Measurements from ENCODE around the gene RRP15.

The RRP15 gene

GRCh38 chr1:218344814-218345672 is 60.0 kb downstream of the RRP15 start, which contains the start of gene TGFB2:
Gene TGFB2 (plus strand): TSS chr1:218345336. CDS start chr1:218346702, 1,366 bp downstream.
- peak within 1 kb of the TSS; percentile 90 for H3K4me3 ChIP-seq (ENCODE audit: low read length)
- TF ChIP-seq CTCF (conservative IDR thresholded peaks at IDR 0.05; ENCODE audit: low read depth, low read length) = no peak
- DNase-seq (ENCODE audit: low read depth) = peak; percentile 80

- peak overlapping the region; percentile 90 for H3K4me3 ChIP-seq (ENCODE audit: low read length)
- no peak for DNase-seq (ENCODE audit: low read depth)
These were observed 60.7 kb downstream of the RRP15 start for GRCh38 chr1:218345673-218346390.

GRCh38 chr1:218346391-218347204 is 61.5 kb downstream of the RRP15 start:
- DNase-seq (ENCODE audit: low read depth) = no peak
- peak overlapping the region; percentile 90 for H3K4me3 ChIP-seq (ENCODE audit: low read length)
- TF ChIP-seq CTCF (conservative IDR thresholded peaks at IDR 0.05; ENCODE audit: low read depth, low read length) = peak; percentile 1

More at GRCh38 chr1:218345673-218346390, 60.7 kb downstream of the RRP15 start:
- TF ChIP-seq CTCF (conservative IDR thresholded peaks at IDR 0.05; ENCODE audit: low read depth, low read length) = no peak

GRCh38 chr1:218347336-218347722 is 62.2 kb downstream of the RRP15 start:
- DNase-seq (ENCODE audit: low read depth) = no peak
- H3K4me3 ChIP-seq (ENCODE audit: low read length) = peak overlapping the region; percentile 90
- no peak for TF ChIP-seq CTCF (conservative IDR thresholded peaks at IDR 0.05; ENCODE audit: low read depth, low read length)

GRCh38 chr1:218347723-218348627 is 62.9 kb downstream of the RRP15 start:
- DNase-seq (ENCODE audit: low read depth) = no peak
- no peak for TF ChIP-seq CTCF (conservative IDR thresholded peaks at IDR 0.05; ENCODE audit: low read depth, low read length)
- H3K4me3 ChIP-seq (ENCODE audit: low read length) = peak overlapping the region; percentile 90

- H3K4me3 ChIP-seq (ENCODE audit: low read length) = peak overlapping the region; percentile 90
- no peak for TF ChIP-seq CTCF (conservative IDR thresholded peaks at IDR 0.05; ENCODE audit: low read depth, low read length)
- no peak for DNase-seq (ENCODE audit: low read depth)
These were observed 63.6 kb downstream of the RRP15 start for GRCh38 chr1:218348628-218349071.
